ENCODE results near the gene NCAPH2. TPM values are rescaled to one million over a fixed set of nuclear protein-coding genes. Genes with fewer than 3 reads are reported as not detected.

NCAPH2 gene
- total and polyA plus RNA-seq, 2 of the 8 experiments (the other 6 are each of a cell fraction or from before 2014, with no cell fraction given), result 62.2 to 81.6 TPM

DNA sequence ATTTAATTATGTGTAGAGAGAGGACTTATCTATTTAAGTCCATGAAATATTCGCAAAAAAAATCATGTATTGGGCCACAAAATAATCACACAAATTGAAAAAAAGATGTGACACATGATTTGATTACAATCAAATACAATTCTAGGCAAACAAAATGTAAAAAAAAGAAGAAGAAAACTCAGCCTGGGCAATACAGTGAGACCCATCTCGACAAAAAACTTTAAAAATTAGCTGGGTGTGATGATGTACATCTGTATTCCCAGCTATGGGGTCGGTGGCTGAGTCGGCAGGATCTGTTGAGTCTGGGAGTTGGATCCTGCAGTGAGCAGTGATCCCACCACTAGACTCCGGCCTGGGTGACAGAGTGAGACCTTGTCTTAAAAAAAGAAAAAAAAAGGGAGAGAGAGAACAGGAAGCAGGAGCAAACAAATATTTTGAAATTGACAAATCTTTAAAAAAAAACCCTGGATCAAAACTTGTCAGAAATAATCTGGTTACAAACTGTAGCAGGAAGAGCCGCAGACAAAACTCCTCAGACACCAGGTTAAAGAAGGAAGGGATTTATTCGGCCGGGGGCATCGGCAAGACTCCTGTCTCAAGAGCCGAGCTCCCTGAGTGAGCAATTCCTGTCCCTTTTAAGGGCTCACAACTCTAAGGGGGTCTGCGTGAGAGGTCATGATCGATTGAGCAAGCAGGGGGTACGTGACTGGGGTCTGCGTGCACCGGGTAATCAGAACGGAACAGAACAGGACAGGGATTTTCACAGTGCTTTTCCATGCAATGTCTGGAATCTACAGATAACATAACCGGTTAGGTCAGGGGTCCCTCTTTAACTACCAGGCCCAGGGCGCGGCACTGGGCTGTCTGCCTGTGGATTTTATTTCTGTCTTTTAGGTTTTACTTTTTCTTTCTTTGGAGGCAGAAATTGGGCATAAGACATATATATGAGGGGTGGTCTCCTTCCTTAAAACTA lies 25.1 kb downstream of the NCAPH2 start (continued):
- TF ChIP-seq SP1 (IDR thresholded peaks at IDR 0.05; ENCODE audit: low read depth, low read length) (no peak), PHF8 (conservative IDR thresholded peaks at IDR 0.05; ENCODE audit: low read depth, low read length) (no peak)

Measured in H1 (cell line).